ENCODE data around the gene VCAN. TPM values are rescaled to one million over a fixed set of nuclear protein-coding genes. Genes with fewer than 3 reads are reported as not detected.

The VCAN gene
- total and polyA plus RNA-seq, 2 experiments from 2014 or later, result 133 to 404 TPM

GRCh38 chr5:83474991-83475390 is 3.4 kb downstream of the VCAN start:
- H3F3A ChIP-seq (replicated peaks; ENCODE audit: low read depth), result no peaks in the 10 kb centered on the region
- no peaks in the 10 kb centered on the region for H3K27me3 ChIP-seq (ENCODE audit: insufficient read depth)
- H3K4me1 ChIP-seq (ENCODE audit: insufficient read depth), result peaks cover 29% of the 10 kb centered on the region
- Mint-ChIP-seq H3K4me1 (peaks cover 42% of the 10 kb centered on the region), H3K4me3 (peak overlapping the region; percentile 85), H3K9me3 (no peaks in the 10 kb centered on the region; the same call in 1 of the 3 replicates), H3K27me3 (ENCODE audit: insufficient read depth, low read depth, poor library complexity) (peaks cover 11% of the 10 kb centered on the region), H3K36me3 (ENCODE audit: low read depth) (peaks cover 30% of the 10 kb centered on the region), H3K27ac (peak overlapping the region; percentile 58; the same call in 1 of the 2 replicates)
- H3K4me3 ChIP-seq, result peak overlapping the region; percentile 76
- H4K20me1 ChIP-seq (replicated peaks; ENCODE audit: insufficient read depth), result no peaks in the 10 kb centered on the region
- peak overlapping the region; percentile 62 for H3K4me2 ChIP-seq
- no peaks in the 10 kb centered on the region; the same call in 1 of the 2 replicates for H3K36me3 ChIP-seq (ENCODE audit: insufficient read depth)
- H3K79me2 ChIP-seq (replicated peaks; ENCODE audit: insufficient read depth), result peaks cover 51% of the 10 kb centered on the region
- H3K9me2 ChIP-seq (ENCODE audit: insufficient read depth), result no peaks in the 10 kb centered on the region
- H3K27ac ChIP-seq (ENCODE audit: low read depth), result peak overlapping the region; percentile 91
- TF ChIP-seq STAT1 (IDR thresholded peaks at IDR 0.05; ENCODE audit: unreplicated experiment) (no peak), POLR2AphosphoS5 (IDR thresholded peaks at IDR 0.05; ENCODE audit: low read depth) (no peak), NANOG (IDR thresholded peaks at IDR 0.05; ENCODE audit: borderline replicate concordance) (no peak)
- TF ChIP-seq, protein P1, sequence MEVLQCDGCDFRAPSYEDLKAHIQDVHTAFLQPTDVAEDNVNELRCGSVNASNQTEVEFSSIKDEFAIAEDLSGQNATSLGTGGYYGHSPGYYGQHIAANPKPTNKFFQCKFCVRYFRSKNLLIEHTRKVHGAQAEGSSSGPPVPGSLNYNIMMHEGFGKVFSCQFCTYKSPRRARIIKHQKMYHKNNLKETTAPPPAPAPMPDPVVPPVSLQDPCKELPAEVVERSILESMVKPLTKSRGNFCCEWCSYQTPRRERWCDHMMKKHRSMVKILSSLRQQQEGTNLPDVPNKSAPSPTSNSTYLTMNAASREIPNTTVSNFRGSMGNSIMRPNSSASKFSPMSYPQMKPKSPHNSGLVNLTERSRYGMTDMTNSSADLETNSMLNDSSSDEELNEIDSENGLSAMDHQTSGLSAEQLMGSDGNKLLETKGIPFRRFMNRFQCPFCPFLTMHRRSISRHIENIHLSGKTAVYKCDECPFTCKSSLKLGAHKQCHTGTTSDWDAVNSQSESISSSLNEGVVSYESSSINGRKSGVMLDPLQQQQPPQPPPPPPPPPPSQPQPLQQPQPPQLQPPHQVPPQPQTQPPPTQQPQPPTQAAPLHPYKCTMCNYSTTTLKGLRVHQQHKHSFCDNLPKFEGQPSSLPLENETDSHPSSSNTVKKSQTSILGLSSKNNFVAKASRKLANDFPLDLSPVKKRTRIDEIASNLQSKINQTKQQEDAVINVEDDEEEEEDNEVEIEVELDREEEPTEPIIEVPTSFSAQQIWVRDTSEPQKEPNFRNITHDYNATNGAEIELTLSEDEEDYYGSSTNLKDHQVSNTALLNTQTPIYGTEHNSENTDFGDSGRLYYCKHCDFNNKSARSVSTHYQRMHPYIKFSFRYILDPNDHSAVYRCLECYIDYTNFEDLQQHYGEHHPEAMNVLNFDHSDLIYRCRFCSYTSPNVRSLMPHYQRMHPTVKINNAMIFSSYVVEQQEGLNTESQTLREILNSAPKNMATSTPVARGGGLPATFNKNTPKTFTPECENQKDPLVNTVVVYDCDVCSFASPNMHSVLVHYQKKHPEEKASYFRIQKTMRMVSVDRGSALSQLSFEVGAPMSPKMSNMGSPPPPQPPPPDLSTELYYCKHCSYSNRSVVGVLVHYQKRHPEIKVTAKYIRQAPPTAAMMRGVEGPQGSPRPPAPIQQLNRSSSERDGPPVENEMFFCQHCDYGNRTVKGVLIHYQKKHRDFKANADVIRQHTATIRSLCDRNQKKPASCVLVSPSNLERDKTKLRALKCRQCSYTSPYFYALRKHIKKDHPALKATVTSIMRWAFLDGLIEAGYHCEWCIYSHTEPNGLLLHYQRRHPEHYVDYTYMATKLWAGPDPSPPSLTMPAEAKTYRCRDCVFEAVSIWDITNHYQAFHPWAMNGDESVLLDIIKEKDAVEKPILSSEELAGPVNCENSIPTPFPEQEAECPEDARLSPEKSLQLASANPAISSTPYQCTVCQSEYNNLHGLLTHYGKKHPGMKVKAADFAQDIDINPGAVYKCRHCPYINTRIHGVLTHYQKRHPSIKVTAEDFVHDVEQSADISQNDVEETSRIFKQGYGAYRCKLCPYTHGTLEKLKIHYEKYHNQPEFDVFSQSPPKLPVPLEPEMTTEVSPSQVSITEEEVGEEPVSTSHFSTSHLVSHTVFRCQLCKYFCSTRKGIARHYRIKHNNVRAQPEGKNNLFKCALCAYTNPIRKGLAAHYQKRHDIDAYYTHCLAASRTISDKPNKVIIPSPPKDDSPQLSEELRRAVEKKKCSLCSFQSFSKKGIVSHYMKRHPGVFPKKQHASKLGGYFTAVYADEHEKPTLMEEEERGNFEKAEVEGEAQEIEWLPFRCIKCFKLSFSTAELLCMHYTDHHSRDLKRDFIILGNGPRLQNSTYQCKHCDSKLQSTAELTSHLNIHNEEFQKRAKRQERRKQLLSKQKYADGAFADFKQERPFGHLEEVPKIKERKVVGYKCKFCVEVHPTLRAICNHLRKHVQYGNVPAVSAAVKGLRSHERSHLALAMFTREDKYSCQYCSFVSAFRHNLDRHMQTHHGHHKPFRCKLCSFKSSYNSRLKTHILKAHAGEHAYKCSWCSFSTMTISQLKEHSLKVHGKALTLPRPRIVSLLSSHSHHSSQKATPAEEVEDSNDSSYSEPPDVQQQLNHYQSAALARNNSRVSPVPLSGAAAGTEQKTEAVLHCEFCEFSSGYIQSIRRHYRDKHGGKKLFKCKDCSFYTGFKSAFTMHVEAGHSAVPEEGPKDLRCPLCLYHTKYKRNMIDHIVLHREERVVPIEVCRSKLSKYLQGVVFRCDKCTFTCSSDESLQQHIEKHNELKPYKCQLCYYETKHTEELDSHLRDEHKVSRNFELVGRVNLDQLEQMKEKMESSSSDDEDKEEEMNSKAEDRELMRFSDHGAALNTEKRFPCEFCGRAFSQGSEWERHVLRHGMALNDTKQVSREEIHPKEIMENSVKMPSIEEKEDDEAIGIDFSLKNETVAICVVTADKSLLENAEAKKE (CRISPR knock-in tag; IDR thresholded peaks at IDR 0.05), result no peak
- ATAC-seq, result no peak
- H2AFZ ChIP-seq, result no peak overlapping the region
- DNase-seq (ENCODE audit: low spot score), result peak; percentile 56

GRCh38 chr5:83475391-83475863 is 3.9 kb downstream of the VCAN start:
- no peaks in the 10 kb centered on the region; the same call in 1 of the 2 replicates for H3K36me3 ChIP-seq (ENCODE audit: insufficient read depth)
- Mint-ChIP-seq H3K4me1 (peaks cover 42% of the 10 kb centered on the region), H3K36me3 (ENCODE audit: low read depth) (peaks cover 35% of the 10 kb centered on the region), H3K27ac (peak overlapping the region; percentile 58; the same call in 1 of the 2 replicates), H3K4me3 (peak overlapping the region; percentile 85), H3K9me3 (no peaks in the 10 kb centered on the region; the same call in 1 of the 3 replicates), H3K27me3 (ENCODE audit: insufficient read depth, low read depth, poor library complexity) (peaks cover 11% of the 10 kb centered on the region)
- H3K27ac ChIP-seq (ENCODE audit: low read depth), result peak overlapping the region; percentile 91
- no peaks in the 10 kb centered on the region for H3K9me2 ChIP-seq (ENCODE audit: insufficient read depth)
- peak overlapping the region; percentile 62 for H3K4me2 ChIP-seq
- no peaks in the 10 kb centered on the region for H3K27me3 ChIP-seq (ENCODE audit: insufficient read depth)
- DNase-seq (ENCODE audit: low spot score) (peak; percentile 36), ATAC-seq (no peak)
- H3F3A ChIP-seq (replicated peaks; ENCODE audit: low read depth), result no peaks in the 10 kb centered on the region
- peak overlapping the region; percentile 76 for H3K4me3 ChIP-seq
- H3K4me1 ChIP-seq (ENCODE audit: insufficient read depth), result peaks cover 29% of the 10 kb centered on the region
- no peak overlapping the region for H2AFZ ChIP-seq
- TF ChIP-seq EZH2phosphoT487 (IDR thresholded peaks at IDR 0.05; ENCODE audit: unreplicated experiment), result no peak
- TF ChIP-seq, protein P1 (CRISPR knock-in tag; IDR thresholded peaks at IDR 0.05), result peak; percentile 68
- H3K79me2 ChIP-seq (replicated peaks; ENCODE audit: insufficient read depth), result peaks cover 55% of the 10 kb centered on the region
- H4K20me1 ChIP-seq (replicated peaks; ENCODE audit: insufficient read depth), result no peaks in the 10 kb centered on the region

All from GM23338 (cell line).